Measurements from ENCODE around the gene CDK6.

CDK6 gene

DNA sequence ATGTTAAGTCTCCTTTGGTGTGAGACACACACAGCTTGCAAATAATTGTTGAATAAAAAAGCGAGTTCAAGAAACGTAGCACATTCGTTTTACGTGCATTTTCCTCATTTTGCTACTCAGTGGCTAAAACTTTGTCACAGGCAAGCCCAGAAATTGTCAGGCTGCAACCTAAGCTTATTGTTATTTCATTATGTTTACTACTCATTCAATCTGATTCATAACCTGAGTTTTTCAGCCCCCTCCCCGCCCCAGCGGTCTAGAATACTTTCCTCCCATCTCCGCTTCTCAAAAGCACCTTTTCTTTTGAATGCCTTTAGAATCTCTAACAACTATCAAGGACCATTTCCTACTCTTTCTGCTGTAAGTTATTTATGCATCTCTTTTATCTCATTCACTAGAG lies 247.3 kb downstream of the CDK6 start:
- DNase-seq (ENCODE audit: low read depth in 3 of 3), result no peak

DNA sequence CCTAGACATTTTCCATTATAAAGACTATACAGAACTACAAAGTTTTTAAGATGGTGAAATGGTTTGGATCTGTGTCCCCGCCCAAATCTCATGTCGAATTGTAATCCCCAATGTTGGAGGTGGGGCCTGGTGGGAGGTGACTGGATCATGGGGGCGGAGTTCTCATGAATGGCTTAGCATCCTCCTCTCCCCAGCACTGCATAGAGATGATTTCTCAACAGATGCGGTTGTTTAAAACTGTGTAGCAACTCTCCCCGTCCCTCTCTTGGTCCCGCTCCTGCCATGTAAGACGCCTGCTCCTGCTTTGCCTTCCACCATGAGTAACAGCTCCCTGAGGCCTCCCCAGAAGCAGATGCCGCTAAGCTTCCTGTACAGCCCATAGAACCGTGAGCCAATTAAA lies 247.8 kb downstream of the CDK6 start:
- peak in 1 of 3 experiments; percentile 20 for DNase-seq (ENCODE audit: low read depth in 3 of 3)

DNA sequence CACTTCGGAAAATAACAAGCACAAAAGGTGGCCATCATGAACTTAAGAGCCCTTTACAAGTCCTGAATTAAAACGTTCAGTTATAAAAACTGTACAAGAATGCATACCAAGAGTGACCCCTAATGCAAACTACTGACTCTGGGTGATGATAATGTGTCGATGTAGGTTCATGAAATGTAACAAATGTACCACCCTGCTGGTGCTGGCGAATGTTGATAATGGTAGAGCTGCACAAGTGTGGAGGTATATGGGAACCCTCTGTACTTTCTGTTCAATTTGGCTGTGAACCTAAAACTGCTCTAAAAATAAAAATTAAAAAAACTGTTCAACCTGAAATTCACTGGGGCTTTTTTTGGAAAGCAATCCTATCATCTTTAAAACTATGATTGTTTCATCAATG lies 249.5 kb downstream of the CDK6 start:
- DNase-seq (ENCODE audit: low read depth in 3 of 3), result no peak

DNA sequence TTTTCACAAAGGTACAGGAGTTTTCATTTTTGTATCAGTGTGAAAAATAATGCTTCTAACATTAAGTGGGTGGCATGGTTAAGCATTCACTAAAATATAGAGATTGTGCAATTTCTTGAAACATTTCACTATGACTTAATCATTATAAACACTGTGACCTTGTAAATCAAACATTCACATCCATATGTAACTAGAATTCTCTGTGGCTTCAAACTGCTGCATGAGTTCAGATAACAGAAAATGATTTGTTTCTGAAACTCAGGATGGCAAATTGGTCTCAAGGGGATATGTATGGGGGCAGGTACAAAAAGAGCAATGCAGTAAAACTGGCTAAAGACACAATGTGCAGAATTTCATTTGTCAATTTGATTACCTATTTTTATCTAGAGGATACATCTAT lies 250.0 kb downstream of the CDK6 start:
- DNase-seq (ENCODE audit: low read depth in 3 of 3), result no peak

DNA sequence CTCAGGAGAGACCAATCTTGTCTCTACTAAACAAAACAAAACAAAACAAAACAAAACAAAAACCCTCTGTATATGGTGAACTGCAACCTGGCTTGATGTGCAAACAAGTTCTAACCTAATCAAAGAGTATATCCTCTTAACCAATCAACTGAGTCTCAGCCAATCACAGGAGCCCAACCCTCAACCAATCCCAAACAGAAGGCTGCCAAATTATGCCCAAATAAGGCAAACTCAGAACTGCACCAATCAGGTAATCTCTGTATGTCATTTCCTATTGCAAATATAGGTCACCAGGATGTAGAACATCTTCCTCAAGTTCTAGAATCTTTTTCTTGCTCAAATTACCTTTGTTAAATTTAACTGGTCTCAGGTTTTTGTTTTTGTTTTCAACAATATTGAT lies 251.4 kb downstream of the CDK6 start:
- no peak for DNase-seq (ENCODE audit: low read depth in 3 of 3)

DNA sequence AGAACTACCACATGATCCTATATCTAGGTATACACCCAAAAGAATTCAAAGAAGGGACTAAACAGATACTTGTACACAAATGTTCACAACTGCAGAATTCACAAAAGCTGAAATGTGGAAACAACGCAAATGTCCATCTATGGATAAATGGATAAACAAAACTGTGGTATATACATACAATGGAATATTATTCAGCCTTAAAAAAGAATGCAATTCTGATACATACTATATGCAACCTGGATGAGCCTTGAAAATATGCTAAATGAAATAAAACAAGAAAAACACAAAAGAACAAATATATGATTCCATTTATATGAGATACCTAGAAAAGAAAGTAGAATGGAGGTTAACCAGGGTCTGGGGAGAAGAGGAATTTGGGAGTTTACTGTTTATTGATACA lies 253.4 kb downstream of the CDK6 start:
- DNase-seq (ENCODE audit: low read depth in 3 of 3), result no peak

DNA sequence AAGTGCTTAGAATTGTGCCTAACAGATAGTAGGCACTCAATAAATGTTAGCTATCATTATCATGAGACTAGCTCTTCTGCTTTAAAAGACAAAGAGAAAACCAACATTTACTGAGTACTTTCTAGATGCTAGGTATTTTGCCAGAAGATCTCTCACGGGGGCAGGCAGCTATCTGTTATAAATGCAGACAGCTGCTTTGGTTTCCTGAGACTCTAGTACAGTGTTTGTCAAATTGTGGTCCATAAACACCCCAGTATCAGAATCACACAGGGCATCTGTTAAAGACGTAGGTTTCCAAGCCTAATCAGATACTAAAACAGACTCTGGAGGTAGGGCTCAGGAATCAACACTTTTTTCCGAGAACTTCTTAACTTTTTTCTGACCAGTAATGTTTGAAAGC lies 260.1 kb downstream of the CDK6 start:
- DNase-seq (ENCODE audit: low read depth in 3 of 3), result no peak

DNA sequence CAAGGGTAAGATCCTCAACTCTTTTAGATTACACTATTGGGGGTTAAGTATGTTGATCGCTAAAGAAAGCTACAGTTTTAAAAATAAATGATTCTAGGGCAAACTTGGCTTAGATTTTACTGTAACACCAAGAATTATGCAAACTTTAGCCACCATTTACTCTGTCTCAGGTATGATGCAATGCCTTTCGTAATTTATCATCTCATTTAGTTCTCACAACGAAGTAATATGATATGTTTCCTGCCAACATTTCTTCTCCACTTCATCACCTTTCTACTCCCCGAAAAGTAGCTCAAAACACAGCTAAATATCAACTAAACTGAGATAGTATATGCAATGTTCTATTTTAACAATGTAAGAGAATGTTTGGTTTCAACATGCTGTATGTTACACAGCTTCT lies 267.2 kb downstream of the CDK6 start:
- no peak for DNase-seq (ENCODE audit: low read depth in 3 of 3)

DNA sequence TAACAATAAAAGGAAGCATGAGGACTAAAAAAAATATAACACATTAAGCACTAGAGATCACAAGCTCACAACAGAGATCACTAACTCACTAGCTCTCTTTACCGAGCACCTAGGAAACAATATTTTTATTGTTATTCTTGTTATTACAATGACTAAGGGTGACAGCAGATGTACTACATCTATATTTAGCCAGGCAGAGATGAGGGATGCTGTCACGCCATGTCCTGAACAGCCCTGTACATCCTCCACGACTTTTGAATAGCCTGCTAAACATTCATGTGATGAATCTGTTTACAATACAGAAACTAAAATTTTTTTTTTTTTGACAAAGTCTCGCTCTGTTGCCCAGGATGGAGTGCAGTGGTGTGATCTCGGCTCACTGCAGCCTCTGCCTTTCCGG lies 268.9 kb downstream of the CDK6 start:
- DNase-seq (ENCODE audit: low read depth in 3 of 3), result no peak

DNA sequence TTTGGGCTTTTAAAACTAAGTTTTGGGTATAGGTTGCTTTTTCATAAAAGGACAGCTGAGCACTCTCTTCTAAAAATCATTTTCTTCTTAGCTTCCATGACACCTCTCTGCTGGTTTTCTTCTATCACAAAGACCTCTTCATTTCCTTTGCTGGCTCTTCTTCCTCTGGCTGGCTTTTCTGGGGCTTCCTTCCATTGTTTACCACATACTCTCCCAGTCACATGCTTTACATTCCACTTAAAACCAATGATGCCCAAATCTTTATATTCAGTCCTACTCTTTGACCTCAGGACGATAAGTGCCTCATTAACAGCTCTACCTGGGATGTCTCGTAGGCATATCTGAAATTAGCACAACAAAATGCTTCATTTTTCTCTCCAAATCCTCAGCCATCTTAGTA lies 273.0 kb downstream of the CDK6 start:
- no peak for DNase-seq (ENCODE audit: low read depth in 3 of 3)

DNA sequence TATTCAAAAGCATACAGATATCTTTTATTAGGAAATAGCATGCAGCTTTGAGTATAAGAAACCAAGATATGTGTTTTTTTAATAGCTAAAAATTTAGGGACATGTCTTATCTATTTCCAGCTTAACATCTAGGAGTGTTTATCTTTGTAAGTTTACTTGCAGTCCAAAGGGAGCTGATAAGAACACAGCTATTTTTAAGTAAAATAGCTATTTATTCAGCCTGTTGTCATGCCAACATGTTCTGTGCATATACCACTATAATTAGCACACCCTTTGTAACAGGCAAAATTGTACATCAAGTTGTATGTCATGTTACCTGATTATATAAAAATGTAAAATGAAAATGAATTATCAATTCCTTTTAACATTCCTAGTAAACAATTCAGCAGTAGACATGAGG lies 275.8 kb downstream of the CDK6 start:
- DNase-seq (ENCODE audit: low read depth in 3 of 3), result no peak

DNA sequence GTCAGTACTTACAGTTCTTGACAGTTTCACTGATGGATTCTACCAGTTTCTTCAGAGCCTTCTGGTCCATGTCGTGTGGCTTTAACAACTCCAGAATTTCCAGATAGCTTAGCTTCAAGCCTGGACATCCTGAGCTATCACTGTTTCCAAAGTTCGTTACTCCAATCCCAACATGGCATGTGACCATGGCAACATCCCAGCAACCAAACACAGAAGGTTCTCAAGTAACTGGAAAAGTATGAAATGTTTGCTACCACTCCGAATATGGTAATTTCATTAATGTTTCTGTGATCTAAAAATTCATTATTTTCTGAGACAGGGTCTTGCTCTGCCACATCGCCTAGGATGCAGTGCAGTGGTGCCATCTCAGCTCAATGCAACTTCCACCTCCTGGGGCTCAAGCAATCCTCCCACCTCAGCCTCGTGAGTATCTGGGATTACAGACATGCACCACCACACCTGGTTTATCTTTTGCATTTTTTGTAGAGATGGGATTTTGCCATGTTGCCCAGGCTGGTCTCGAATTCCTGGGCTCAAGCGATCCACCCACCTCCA lies 278.5 kb downstream of the CDK6 start:
- DNase-seq (ENCODE audit: low read depth in 3 of 3), result no peak

DNA sequence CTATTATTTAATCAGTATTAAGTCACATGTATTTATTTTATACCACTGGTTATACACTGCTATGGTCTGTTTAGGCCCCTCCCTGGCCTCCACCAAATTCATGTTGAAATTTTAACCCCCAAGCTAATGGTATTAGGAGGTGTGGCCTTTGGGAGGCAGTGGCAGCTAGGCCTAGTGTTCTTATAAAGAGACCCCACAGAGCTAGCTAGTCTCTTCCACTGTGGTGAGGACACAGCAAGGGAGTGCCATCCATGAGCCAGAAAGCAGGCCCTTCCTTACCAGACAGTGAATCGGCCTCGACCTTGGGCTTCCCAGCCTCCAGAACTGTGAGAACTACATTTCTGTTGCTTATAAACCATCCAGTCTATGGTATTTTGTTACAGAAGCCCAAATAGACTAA lies 279.1 kb downstream of the CDK6 start:
- DNase-seq (ENCODE audit: low read depth in 3 of 3), result no peak

Data from stimulated activated CD4-positive, alpha-beta T cell treated with anti-CD3 and anti-CD28 coated beads, TNF-alpha, amount 100 ng/mL, for 24 hours (primary cell).